IPS-NIHi7 (cell line): Measurements from ENCODE around the gene KAT7.

Experiments
- DNase-seq: peaks from one replicate; pipeline ENCODE4 v3.0.0; 2012; ENCODE audit warnings: mixed read lengths; ENCODE audit errors: extremely low spot score

The KAT7 gene

DNA sequence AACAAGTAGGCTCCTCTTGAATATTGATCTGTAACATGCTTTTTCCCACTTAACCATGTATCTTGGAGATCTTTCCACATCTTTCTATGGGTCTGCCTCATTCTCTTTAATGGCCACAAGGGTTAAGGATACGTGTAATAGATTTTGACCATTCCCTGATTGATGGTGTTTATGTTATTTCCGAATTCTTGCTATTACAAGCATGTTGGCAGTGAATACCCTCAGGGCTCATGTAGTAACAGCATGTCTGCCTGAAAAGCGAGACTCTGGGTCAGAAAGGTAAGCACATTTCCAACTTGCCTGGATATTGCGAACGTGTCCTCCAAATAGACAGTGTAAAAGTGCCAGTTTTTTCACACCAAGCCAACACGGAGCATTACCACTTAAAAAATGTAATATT is 54.4 kb downstream of the KAT7 start:
- no peak for DNase-seq

DNA sequence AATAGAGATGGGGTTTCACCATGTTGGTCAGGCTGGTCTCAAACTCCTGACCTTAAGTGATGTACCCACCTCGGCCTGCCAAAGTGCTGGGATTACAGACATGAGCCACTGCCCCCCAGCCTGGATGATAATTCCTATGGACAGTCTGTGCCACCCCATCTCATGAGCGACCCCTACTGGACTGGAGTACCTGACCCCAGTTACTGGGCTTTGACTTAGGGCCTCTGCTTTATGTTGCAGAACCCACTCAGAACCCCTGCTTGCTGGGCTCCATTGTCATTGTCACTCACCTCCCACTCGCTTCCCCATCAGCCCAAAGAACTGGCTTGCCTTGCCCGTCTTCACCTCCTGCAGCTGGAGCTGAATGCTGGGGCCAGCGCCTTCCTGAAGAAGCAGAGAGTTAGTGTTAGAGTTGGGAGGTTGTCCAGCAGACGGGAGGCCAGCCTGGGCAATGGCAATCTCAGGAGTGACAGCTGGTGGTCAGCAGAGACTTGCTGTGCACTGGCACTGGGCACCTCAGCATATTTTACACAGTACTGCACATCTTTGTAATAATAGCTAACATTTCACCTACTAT is 55.4 kb downstream of the KAT7 start:
- peak; percentile 74 for DNase-seq

DNA sequence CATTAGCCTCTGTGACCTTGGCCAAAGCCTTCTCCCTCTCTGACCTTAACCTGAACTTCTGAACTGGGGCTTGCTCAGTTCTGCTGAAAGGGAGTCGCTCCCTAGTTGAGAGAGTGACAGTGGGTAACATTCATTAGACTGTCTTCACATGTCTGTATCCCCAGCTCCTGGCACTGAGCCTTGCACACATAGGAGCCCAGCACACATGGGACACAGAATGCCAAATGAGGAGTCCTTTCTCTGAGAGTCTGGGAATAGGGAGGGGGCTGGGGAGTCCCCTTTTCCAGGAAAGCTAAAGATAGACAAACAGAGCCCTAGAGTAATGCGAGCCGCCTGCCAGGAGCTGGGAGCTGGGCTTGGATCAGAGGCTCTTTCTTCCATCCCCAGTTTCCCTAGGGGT is 56.8 kb downstream of the KAT7 start:
- no peak for DNase-seq

DNA sequence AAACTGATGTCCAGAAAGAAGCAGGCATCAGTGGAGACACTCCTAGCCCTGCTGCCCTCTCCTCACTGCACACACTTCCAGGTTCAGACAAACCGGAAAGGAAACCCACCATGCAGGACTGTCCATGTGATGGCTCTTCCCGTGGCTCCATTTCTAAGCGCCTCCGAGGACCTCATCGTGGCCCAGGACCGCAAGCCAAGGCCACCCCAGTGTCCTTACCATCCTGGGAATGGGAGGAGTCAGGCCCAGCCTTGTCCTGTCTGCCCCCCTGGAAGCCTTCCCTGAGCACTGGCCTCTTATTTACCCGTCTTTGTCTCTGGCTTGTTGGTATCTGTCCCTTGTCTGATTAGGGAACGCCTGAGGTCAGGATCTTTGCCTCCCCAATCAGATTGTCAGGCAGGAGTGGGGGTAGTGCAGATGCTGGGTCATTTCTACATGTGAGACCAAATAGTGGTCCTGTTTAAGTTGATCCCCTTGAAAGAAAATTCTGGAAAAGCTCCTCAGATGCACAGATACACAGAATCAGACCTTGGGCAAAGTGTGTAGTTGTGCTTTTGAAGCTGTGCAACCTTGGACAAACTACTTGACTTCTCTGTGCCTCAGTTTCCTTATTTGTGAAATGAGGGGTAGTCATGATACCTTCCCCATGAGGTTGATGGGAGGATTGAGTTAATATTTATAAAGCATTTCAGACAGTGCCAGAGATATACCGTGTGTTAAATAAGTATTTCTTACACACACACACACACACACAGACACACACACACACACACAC is 58.6 kb downstream of the KAT7 start:
- DNase-seq, result no peak

DNA sequence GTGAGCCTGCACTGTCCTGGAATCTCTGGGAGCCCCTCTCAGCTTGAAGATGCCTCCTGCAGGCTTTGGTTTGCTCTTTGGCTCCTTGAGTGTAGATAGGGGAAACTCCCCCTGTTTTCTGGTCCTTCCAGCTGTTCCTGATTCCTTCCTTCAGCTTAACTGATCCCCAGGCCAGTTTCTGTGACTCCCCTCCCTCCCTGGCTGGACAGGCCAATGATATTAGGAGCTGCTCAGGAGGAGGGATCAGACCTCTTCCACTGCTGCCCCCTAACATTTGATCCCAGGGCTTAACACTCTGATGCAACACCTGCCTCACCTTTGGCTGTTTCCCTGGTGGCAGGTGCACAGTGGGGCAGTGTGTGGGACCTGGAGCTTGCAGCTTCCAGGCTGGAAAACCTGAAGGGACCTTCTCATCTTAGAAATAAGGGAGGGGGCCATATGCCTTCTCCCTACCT is 59.6 kb downstream of the KAT7 start, which contains the start of gene TAC4:
TSS of gene TAC4 (minus strand) at position 51 of the 455 bp plus-strand sequence. CDS start 52 bp downstream, outside the sequence.
- no peak for DNase-seq

DNA sequence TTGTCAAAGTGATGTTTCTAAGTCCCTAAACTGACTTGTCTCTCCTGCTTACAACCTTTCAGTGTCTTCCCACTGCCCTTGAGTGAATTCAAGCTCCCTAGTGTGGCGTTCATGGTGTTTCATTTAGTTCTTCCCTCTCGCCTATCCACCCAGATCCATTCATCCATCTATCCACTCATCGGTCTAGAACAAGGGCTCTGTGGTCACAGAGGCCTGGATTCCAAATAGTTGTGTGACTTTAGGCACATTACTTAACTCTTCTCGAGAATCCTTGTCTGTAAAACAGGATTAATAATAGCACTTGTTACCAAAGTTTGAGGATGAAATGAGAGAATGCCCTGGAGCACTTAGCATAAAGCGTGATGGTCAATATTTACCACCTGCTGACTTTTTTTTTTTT is 60.3 kb downstream of the KAT7 start:
- DNase-seq, result no peak

DNA sequence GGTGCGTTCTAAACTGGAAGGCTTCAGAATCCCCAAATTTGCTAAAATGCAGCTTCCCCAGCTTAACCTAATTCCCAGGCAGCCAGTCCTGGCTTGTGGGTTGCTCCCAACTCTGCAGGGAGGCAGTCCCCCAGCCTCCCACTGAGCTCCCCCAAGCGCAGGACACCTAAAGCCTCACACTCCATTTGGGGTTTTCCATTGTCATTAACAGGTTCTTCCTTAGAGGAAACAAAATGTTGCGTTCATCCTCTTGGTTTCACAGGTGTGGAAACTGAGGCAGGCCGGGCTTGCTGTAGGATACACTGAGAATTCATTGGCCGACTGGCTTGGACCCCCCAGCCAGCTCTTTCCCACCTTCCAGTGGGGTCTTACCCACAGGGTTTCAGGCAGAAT is 61.7 kb downstream of the KAT7 start:
- no peak for DNase-seq

DNA sequence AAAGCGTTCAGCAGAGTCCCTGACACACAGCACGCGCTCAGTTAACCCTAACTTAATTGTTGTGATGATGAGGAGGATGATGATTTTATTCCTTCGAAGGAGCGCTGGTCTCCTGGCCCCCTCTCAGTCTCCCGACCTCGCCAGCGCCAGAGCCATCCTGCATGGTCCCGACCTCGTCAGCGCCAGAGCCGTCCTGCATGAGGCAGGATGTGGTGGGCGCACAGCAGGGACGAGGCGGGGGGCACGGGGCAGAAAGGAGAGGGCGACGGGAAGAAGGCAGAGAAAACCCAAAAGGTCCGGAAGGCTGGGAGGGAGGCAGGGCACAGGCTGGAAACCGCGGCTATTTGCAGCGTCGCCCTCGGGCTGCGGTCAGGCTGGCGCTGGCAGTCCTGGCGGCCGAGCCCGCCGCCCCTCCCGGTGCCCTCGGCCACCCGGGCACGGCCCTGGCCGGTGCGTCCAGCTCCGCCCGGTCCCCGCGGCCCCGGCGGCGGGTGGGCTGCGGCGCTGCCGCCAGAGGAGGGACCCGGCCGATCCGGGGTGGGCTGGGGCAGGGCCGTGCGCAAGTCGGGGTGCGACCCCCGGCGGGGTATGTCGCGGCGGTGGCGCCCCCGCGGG is 62.4 kb downstream of the KAT7 start:
- no peak for DNase-seq

DNA sequence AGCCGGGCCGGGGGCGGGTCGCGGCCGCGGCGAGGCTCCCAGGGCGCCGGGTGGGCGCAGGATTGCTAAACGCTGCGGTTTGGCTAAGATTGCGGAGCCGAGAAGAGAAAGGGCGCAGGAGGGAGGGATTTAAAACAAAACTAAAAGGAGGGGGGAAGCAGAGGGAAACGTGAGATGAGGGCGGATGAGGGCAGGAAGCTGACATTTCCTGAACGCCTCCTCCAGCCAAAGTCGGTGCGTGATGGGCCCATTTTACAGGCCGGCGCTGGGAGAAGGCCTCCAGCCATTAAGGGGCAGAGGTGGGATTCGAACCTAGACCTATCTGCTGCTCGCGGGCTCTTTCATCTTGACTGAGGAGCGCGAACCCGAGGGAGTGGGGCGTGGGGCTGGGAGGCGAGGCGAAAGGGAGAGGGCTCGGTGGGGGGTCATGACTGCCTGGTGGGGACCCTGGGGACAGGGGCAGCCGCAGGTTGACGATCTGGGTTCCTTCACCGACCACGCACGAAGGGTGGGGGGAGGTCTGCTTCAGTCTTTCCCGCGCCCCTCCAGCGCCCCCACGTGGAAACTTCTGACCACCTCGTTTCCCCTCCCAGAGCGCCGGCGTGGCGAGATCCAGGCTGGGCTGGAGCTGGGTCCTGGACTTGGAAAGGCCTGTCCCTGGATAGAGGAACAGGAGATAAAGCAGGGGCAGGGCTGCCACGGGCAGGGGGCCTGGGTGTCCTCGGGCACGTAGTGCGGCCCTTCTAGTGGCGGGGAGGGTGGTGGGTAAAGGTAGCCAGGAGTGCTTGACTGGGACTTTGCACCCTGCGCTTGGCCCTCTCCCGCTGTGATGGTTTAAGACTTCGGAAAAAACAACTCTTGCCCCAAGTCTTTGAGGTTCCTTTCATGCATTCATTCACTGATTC is 63.2 kb downstream of the KAT7 start:
- peak; percentile 74 for DNase-seq

DNA sequence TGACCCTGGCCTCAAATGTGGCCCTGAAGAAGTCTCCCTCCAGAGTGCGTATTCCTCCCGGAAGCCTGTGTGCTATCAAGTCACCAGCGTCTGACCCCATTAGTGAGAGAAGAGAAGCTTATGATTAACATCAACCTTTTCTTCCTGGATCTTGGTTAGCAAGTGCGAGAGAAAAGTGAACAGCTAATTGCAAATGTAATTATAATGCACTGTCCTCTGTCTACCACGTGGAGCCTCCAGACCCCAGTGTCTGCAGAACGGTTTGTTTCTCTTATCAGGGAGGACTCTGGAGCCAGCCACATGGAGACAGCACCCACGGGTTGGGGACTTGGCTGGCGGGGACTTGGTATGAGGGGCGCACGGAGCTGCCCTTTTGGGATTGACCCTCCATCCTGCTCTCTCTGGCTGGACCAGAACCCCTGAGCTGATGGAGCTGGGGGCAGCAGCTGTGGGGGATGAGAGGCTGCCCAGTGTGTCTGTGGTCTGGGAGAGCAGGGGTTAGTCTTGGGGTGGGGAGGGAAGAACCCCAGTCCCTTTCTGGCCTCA is 65.1 kb downstream of the KAT7 start:
- DNase-seq, result no peak

DNA sequence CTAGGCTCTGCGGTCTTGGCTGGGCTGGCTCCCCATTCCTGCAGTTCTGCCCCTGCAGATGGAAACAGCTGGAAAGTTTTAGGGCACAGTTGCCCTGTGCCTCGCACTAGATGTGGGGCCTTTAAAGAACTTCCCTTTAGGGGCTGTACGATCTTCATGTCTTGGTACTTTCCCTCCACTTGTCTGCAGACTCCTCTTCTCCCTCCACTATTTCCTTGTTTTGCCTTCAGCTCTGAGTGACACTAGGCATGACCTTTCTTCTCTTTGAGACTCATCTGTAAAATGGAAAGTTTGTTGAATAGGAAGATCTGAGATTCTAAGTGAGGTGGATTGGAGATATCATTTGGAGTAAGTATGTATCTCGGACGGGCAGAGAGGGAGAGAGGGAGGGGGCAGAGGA is 65.6 kb downstream of the KAT7 start:
- DNase-seq, result no peak

DNA sequence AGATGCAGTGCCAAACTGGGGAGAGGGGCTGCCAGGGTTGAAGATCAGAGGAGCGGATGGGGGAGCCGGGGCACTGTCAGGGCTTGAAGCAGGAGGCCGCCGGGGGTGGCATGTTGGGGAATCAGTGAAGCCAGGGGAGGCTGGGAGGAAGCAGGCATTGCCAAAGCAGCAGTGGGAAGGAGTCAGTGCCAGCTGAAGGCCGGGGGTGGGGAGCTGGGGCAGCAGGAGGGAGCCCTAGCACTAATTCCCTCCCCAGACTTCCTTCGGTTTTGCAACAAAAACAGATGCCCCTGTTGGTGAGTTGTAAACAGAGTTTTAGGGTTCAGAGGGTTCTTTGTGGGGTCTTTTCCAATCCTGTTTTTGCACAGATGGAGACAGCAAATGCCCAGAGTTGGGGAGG is 70.3 kb downstream of the KAT7 start:
- no peak for DNase-seq

DNA sequence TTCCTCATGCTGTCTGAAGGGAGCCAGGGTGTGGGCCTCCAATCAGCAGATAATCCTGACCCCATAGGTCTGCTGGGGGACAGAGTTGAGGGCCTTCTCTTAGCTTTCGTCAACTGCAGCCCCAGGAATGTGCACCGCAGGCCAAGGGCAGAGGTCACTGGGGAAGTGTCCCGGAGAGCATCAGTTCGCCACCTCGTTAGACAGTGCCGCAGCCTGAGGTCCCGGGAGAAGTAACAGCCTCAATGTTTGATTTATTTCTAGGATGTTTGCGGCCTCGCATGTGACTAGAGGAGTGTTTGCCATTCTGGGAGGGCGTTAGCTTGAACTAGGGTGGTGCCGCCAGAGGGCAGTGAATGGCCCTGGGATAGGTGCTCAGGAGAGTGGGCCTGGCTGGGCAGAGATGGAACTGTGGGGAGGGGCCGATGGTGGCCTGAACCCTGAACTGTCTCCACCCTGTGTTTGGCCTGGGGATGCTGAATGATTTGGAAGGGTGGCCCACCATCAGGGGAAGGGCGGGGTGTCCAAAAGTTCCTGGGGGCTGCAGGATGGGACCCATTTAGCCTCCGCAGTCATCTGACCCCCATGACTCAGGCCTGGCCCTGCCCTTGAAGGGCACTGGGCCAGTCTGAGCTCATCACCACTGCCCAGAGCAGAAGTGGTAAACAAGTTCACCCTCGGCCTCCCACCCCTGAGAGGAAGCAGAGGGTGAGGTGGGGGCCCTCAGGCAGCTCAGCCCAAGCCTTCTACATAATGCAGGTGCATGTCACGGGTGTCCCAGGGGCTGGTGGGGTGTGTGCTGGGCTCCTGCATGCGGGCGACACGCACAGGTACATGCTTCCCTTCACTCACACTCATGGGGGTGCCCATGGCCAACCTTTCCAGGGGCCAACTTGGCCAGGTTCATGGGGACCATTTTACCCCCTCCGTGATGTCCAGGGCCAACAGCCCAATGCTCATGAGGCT is 71.8 kb downstream of the KAT7 start:
- peak; percentile 53 for DNase-seq

DNA sequence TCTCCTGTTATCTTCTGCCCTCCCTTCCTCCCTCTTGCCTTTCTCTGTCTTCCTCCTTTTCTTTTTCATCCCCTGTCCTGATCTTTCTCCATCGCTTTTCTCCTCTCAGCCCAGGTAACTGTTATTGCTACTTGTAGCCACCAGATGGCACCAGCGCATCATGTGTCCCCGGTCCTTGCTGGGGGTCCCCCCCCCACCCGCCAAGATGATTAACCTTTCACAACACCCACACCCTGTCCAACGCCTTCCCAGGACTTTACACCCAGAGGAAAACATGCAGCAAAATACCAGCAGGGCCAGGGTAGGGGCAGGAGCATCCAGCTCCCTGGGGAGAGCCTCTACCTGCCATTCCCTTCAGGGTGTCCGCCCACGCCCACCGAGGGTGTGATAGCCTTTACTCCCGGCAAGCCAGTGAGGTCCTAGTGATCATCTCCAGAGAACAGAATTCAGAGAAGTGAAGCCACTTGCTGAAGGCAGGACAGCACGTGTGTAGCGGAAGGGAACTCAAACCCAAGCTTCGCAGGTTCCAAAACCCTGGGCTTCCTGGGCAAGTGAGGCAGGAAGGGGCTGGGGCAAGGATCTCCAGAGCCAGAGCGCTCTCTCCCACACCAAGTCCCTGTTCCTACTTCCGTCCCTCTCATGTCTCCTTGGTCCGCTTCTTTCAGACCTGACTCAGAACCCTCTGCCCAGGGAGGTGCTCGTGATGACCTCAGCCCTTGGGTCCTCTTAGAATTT is 72.8 kb downstream of the KAT7 start:
- DNase-seq, result peak; percentile 72

DNA sequence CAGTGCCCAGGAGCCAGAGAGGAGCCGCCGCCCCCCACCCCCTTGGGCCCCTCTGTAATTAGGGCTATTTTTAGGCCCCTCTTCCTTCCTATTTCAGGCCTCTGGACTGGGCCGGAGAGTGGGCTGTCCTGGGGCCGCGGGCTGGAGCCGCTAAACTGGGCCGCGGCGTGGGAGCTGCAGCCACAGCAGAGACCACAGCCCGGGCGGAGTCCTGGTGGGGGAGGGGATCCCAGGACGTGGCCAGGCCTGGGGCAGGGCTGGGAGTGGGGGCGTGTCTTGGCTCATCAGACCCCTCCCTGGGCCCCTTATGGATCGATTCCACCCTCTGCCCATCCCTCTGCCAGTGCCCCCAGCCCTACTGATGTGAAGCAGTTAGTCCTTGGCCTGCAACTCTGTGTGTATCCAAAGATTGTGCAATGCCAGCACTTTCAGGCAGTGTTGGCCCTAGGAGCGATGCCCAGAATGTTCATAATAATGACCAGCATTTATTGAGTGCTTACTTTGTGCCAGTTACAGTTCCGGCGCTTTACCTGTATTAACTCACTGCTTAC is 74.4 kb downstream of the KAT7 start:
- no peak for DNase-seq

DNA sequence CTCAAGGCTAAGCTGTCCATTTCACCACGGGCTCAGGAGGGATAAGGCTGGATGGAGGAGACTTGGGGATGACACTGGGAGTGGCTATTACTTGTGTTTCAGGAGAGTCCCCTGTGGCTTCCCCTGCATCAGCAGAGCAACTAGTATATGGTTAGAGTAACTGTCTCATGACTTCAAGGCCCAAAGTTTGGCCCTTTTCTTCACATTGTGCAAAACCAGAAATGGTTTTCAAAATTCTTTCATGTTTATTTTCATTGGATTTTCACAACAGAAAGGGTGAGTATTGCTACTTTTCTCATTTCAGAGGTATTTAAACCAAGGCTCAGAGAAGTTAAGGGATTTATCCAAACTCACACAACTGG is 77.5 kb downstream of the KAT7 start:
- DNase-seq, result no peak

DNA sequence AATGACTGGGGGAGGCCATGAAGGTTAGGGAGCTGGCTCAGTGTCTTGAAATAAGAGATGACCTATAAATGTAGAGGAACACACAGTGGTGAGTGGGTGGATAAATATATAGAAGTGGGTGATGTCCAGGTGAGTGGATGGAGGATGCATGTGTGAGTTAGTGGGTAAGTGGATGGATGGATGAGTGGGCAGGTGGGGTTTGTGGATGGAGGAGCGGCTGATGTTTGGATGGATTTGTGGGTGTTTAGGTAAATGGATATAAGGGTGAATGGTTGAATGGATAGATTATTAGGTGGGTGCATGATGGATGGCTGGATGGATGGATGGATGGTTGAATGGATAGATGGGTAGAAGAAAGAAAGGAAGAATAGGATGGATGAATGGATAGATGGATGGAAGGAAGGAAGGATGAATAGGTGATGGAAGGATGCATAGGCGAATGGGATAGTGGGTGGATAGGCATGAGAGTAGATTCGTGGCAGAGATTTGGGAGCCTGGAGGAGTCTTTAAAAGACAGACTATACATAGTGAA is 78.5 kb downstream of the KAT7 start:
- DNase-seq, result no peak

DNA sequence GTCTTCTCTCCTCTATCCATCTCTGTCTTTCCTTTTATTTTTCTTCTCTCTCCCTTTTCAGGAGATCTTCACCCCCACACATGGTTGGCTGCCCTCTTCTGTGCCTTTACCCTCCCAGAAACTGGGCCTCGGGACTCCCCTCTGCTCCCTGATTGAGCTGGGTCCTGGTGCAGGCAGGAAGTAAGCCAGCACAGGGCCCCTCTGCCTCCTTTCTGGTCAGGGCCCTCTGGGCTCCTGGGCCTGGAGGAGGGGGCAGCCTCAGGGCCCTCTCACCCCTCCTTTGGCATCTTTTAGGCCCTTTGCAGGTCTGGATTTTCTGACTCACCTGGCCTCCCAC is 80.5 kb downstream of the KAT7 start:
- DNase-seq, result no peak

DNA sequence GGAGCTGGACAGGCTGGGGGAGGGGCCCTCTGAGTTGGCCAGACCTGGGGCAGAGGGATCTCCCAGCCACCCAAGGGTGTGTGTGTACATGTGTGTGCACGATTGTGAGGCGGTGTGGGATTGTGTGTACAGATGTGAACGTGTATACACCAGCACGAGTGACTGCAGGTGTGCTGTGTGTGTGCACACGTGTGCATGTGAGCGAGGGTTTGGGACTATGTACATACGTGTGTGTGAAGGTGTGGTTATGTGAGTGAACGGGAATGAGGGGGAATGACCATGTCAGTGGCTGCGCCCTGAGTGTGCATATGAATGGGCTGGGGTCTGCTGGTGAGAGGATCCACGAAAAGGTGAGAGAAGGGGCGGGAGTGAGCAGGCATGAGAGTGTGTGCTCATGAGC is 81.8 kb downstream of the KAT7 start:
- no peak for DNase-seq

DNA sequence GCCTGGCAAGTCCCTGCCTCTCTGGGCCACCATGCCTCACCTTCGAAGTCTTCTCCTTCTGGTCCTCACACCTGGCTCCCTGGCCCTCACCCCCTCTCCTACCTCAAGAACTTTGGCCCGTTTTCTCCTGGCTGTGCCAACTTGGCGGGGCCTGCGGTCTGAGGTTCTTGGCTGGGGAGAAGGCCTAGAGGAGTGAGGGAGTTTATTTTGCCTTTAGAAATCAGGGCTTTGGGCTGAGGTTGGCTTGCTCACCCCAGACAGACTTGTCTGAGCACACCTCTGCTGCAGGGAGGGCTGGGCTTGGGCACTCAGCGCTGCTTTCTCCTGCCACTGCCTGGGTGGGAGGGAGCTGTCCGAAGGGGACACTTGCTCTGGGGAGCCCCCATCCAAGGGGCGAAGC is 82.7 kb downstream of the KAT7 start:
- DNase-seq, result no peak
